Stimulated activated naive B cell treated with anti-CD40 and anti-IgM and Interleukin-4, amounts not matched to agents 10 μg/mL and 1 μg/mL and 100 μg/mL, for 72 hours (primary cell): ENCODE data around the gene NRIP2.
A peak's percentile ranks its signal among the peaks of the same experiment; 100 is the strongest.

ENCODE experiments used
- ATAC-seq, 2 donors: fragments of 150-1000 bp; cut with Tn5 transposase; replicated peaks; 2 replicates each; pipeline ENCODE4 v1.10.0; 2021; ENCODE audit warnings: moderate library complexity in 1 of 2
- DNase-seq: peaks from one replicate; pipeline ENCODE4 v3.0.0; 2021
- H3K27ac Mint-ChIP-seq: one replicate; pipeline ENCODE4 v1.8.0; 2022; ENCODE audit warnings: mild to moderate bottlenecking, mixed read lengths
- H3K27me3 Mint-ChIP-seq, 2 donors: one replicate each; pipeline ENCODE4 v1.8.0; 2022; ENCODE audit warnings: mixed read lengths in 2 of 2
- H3K36me3 Mint-ChIP-seq, 2 donors: one replicate each; pipeline ENCODE4 v1.8.0; 2022; ENCODE audit warnings: mixed read lengths in 2 of 2, mild to moderate bottlenecking in 1 of 2
- H3K4me1 Mint-ChIP-seq, 2 donors: one replicate each; pipeline ENCODE4 v1.8.0; 2022; ENCODE audit warnings: mixed read lengths in 2 of 2, mild to moderate bottlenecking in 1 of 2
- H3K4me3 Mint-ChIP-seq, 2 donors: one replicate each; pipeline ENCODE4 v1.8.0; 2022; ENCODE audit warnings: mild to moderate bottlenecking in 2 of 2, mixed read lengths in 2 of 2, moderate library complexity in 1 of 2
- H3K9me3 Mint-ChIP-seq, 2 donors: one replicate each; pipeline ENCODE4 v1.8.0; 2022; ENCODE audit warnings: mixed read lengths in 2 of 2, mild to moderate bottlenecking in 1 of 2

The NRIP2 gene

GRCh38 chr12:2806700-2807099 is 28.1 kb downstream of the NRIP2 start:
- Mint-ChIP-seq H3K9me3 (no peaks in the 10 kb centered on the region), H3K27me3 (no peaks in the 10 kb centered on the region), H3K4me3 (no peak overlapping the region), H3K36me3 (peaks cover 25 to 40% of the 10 kb centered on the region in 2 donors), H3K27ac (no peak overlapping the region), H3K4me1 (peaks cover 28 to 31% of the 10 kb centered on the region in 2 donors)
- ATAC-seq (no peak), DNase-seq (no peak)

GRCh38 chr12:2805143-2805520 is 29.7 kb downstream of the NRIP2 start:
- Mint-ChIP-seq H3K27me3 (no peaks in the 10 kb centered on the region), H3K27ac (peak overlapping the region; percentile 95), H3K36me3 (peaks cover 36 to 53% of the 10 kb centered on the region in 2 donors), H3K4me1 (peaks cover 28 to 35% of the 10 kb centered on the region in 2 donors), H3K9me3 (no peaks in the 10 kb centered on the region), H3K4me3 (no peak overlapping the region)
- no peak for ATAC-seq
- no peak for DNase-seq

GRCh38 chr12:2804393-2805142 is 30.3 kb downstream of the NRIP2 start:
- Mint-ChIP-seq H3K4me3 (peak overlapping the region in 1 of 2 donors; percentile 18), H3K27ac (peak overlapping the region; percentile 95), H3K4me1 (peaks cover 28 to 36% of the 10 kb centered on the region in 2 donors), H3K27me3 (no peaks in the 10 kb centered on the region), H3K9me3 (no peaks in the 10 kb centered on the region), H3K36me3 (peaks cover 40 to 58% of the 10 kb centered on the region in 2 donors)
- DNase-seq, result no peak
- ATAC-seq, result peak; percentile 27 to 59

- peak; percentile 27 for DNase-seq
- H3K27me3 Mint-ChIP-seq, result no peaks in the 10 kb centered on the region
- H3K4me1 Mint-ChIP-seq, result peaks cover 29 to 39% of the 10 kb centered on the region in 2 donors
- ATAC-seq, result peak; percentile 68 to 78
- H3K36me3 Mint-ChIP-seq, result peaks cover 40 to 66% of the 10 kb centered on the region in 2 donors
- no peaks in the 10 kb centered on the region for H3K9me3 Mint-ChIP-seq
- peak overlapping the region; percentile 95 for H3K27ac Mint-ChIP-seq
- peak overlapping the region in 1 of 2 donors; percentile 8 for H3K4me3 Mint-ChIP-seq
Measured at GRCh38 chr12:2803635-2804392, 31.0 kb downstream of the NRIP2 start.

- Mint-ChIP-seq H3K27me3 (no peaks in the 10 kb centered on the region), H3K36me3 (peaks cover 45 to 87% of the 10 kb centered on the region in 2 donors), H3K9me3 (no peaks in the 10 kb centered on the region), H3K27ac (peak overlapping the region; percentile 71), H3K4me3 (no peak overlapping the region), H3K4me1 (peaks cover 46 to 63% of the 10 kb centered on the region in 2 donors)
- no peak for DNase-seq
- no peak for ATAC-seq
Measured at GRCh38 chr12:2801044-2801783, 33.6 kb downstream of the NRIP2 start.

- ATAC-seq (no peak), DNase-seq (no peak)
- Mint-ChIP-seq H3K4me3 (no peak overlapping the region), H3K9me3 (no peaks in the 10 kb centered on the region), H3K36me3 (peaks cover 42 to 83% of the 10 kb centered on the region in 2 donors), H3K4me1 (peaks cover 45 to 59% of the 10 kb centered on the region in 2 donors), H3K27me3 (no peaks in the 10 kb centered on the region), H3K27ac (peak overlapping the region; percentile 17)
Measured at GRCh38 chr12:2800046-2800570, 34.7 kb downstream of the NRIP2 start.

- H3K27ac Mint-ChIP-seq, result peak overlapping the region; percentile 20
- no peaks in the 10 kb centered on the region for H3K9me3 Mint-ChIP-seq
- ATAC-seq, result no peak
- no peak for DNase-seq
- no peaks in the 10 kb centered on the region for H3K27me3 Mint-ChIP-seq
- H3K4me1 Mint-ChIP-seq, result peaks cover 26 to 40% of the 10 kb centered on the region in 2 donors
- peaks cover 34 to 65% of the 10 kb centered on the region in 2 donors for H3K36me3 Mint-ChIP-seq
- H3K4me3 Mint-ChIP-seq, result no peak overlapping the region
Measured at GRCh38 chr12:2797721-2798418, 37.0 kb downstream of the NRIP2 start.

GRCh38 chr12:2796187-2796666 is 38.6 kb downstream of the NRIP2 start:
- ATAC-seq, result no peak

GRCh38 chr12:2795291-2796186 is 39.3 kb downstream of the NRIP2 start:
- DNase-seq, result peak; percentile 54
- Mint-ChIP-seq H3K4me1 (peaks cover 23 to 41% of the 10 kb centered on the region in 2 donors), H3K9me3 (no peaks in the 10 kb centered on the region), H3K27me3 (no peaks in the 10 kb centered on the region), H3K4me3 (peak overlapping the region; percentile 89 to 92), H3K27ac (peak overlapping the region; percentile 92), H3K36me3 (peaks cover 18 to 44% of the 10 kb centered on the region in 2 donors)
- peak; percentile 71 to 79 for ATAC-seq

More at GRCh38 chr12:2796187-2796666, 38.6 kb downstream of the NRIP2 start:
- Mint-ChIP-seq H3K4me3 (peak overlapping the region; percentile 87 to 92), H3K27me3 (no peaks in the 10 kb centered on the region), H3K36me3 (peaks cover 23 to 50% of the 10 kb centered on the region in 2 donors), H3K4me1 (peaks cover 23 to 41% of the 10 kb centered on the region in 2 donors), H3K9me3 (no peaks in the 10 kb centered on the region), H3K27ac (peak overlapping the region; percentile 92)
- DNase-seq, result no peak

- peaks cover 11 to 36% of the 10 kb centered on the region in 2 donors for H3K36me3 Mint-ChIP-seq
- DNase-seq (peak; percentile 81), ATAC-seq (peak; percentile 91 to 93)
- peak within 1 kb of the TSS; percentile 92 for H3K27ac Mint-ChIP-seq
- H3K27me3 Mint-ChIP-seq, result no peaks in the 10 kb centered on the region
- no peaks in the 10 kb centered on the region for H3K9me3 Mint-ChIP-seq
- peaks cover 23 to 36% of the 10 kb centered on the region in 2 donors for H3K4me1 Mint-ChIP-seq
- H3K4me3 Mint-ChIP-seq, result peak within 1 kb of the TSS; percentile 89 to 92
Measured at GRCh38 chr12:2794736-2795289, 40.0 kb downstream of the NRIP2 start, which contains the start of gene FKBP4. FKBP4 (plus strand) TSS chr12:2794970; CDS start chr12:2795140, 170 bp downstream.

GRCh38 chr12:2794191-2794735 is 40.6 kb downstream of the NRIP2 start:
- Mint-ChIP-seq H3K36me3 (peaks cover 10 to 31% of the 10 kb centered on the region in 2 donors), H3K4me3 (peak overlapping the region; percentile 82 to 89), H3K27ac (no peak overlapping the region), H3K9me3 (no peaks in the 10 kb centered on the region), H3K27me3 (no peaks in the 10 kb centered on the region), H3K4me1 (peaks cover 23 to 36% of the 10 kb centered on the region in 2 donors)
- DNase-seq, result peak; percentile 8
- ATAC-seq, result peak; percentile 24 to 26

- DNase-seq (no peak), ATAC-seq (no peak)
- H3K36me3 Mint-ChIP-seq, result peaks cover 10 to 24% of the 10 kb centered on the region in 2 donors
- peak overlapping the region; percentile 82 to 89 for H3K4me3 Mint-ChIP-seq
- H3K27me3 Mint-ChIP-seq, result no peaks in the 10 kb centered on the region
- peaks cover 21 to 31% of the 10 kb centered on the region in 2 donors for H3K4me1 Mint-ChIP-seq
- H3K27ac Mint-ChIP-seq, result no peak overlapping the region
- no peaks in the 10 kb centered on the region for H3K9me3 Mint-ChIP-seq
Measured at GRCh38 chr12:2793561-2793960, 41.3 kb downstream of the NRIP2 start.
